Globus pallidus (tissue), 1 donor: Measurements from ENCODE around the gene IL16.
"Not testable (repeated sequence)": the region's sequence is repeated elsewhere in the genome, so short reads cannot be mapped to it uniquely, and the experiment has no call there.

ENCODE experiments used
- DNase-seq: peaks from one replicate; pipeline ENCODE4 v3.0.0-alpha.2; 2015; ENCODE audit warnings: low spot score

Gene IL16

GRCh38 chr15:81207987-81208386 is 11.3 kb downstream of the IL16 start:
- DNase-seq, result not testable (repeated sequence)

DNA sequence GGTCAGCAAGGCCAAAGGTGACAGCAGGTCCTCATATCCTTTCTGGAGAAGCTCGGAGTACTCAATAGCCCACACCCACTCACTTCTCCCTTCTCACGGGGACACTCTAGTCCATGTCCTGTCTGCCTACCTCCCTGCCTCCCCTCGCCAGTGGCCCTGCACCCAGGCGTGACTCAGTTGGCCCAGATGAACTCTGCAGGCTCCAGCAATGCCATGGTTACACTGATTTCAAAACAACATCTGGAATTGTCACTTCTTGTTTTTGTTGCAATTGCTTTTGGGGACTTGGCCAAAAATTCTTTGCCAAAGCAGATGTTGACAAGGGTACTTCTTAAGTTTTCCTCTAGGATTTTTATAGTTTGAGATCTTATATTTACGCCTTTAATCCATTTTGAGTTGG is 13.0 kb downstream of the IL16 start:
- DNase-seq, result no peak

GRCh38 chr15:81211376-81211775 is 14.7 kb downstream of the IL16 start:
- DNase-seq, result no peak

- DNase-seq, result no peak
Observed at GRCh38 chr15:81213982-81214381, 17.3 kb downstream of the IL16 start.

- no peak for DNase-seq
Observed at GRCh38 chr15:81215531-81215930, 18.9 kb downstream of the IL16 start.

GRCh38 chr15:81215983-81216382 is 19.3 kb downstream of the IL16 start:
- DNase-seq, result no peak

- no peak for DNase-seq
Observed at GRCh38 chr15:81216422-81216821, 19.7 kb downstream of the IL16 start.

- DNase-seq, result no peak
Observed at GRCh38 chr15:81221449-81221848, 24.8 kb downstream of the IL16 start.

GRCh38 chr15:81222007-81222406 is 25.3 kb downstream of the IL16 start:
- no peak for DNase-seq

DNA sequence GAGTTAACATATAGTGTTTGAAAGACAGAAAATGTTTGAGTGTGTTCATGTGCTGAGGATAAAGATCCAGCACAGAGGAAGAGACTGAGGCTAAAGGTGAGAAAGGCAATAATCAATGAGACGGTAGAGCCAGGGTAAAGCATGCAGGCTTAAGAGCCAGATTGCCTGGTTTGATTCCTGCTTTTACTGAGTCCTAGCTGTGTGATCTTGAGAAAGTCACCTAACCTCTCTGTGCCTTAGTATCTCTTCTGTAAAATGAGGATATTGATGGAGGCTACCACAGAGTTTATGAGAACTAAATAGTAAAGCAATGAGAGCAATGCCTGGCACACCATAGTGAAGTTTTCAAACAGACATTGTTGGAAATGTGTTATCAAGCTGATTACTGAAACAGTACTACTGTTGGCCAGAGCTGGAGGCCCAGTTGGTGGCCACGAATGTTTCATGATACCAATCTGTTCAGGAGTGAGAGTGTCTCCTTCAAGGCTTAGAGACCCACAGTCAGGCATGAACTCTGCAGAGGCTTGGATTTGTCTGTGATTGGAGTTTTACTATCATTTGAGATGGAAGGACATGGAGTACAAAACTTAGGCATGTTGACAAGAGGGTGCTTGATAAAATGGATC is 26.8 kb downstream of the IL16 start:
- no peak for DNase-seq

DNA sequence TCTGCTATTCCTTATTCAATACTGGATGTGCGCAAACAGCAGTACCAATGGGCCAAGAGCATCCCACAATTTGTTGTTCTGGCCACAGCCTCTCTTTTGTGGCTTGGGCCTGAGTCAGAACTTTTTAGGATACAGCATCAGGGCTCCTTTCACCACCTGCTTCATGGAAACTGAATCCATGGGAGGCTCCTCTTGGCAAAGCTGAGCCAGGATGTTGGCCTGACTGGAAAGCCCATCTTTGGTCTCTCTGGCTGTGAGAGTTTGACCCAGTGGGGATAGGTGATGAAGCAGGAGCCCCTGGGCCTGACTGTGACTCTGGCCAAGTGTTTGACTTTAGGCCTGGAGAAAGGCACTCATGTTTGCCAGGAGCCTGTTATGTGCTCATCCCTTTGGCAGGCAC is 27.6 kb downstream of the IL16 start:
- no peak for DNase-seq

- peak; percentile 43 for DNase-seq
Observed at GRCh38 chr15:81225161-81225671, 28.5 kb downstream of the IL16 start.

GRCh38 chr15:81227716-81228115 is 31.0 kb downstream of the IL16 start:
- DNase-seq, result no peak

DNA sequence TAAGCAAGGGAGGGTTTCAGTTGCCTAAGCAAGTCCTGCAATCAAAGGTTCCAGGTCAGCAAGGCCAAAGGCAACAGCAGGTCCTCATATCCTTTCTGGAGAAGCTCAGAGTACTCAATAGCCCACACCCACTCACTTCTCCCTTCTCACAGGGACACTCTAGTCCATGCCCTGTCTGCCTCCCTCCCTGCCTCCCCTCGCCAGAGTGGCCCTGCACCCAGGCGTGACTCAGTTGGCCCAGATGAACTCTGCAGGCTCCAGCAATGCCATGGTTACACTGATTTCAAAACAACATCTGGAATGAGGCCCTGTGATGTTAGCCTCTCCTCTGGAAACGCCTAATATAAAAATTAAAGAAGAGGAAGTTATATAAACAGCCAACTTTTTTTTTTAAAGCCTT is 32.9 kb downstream of the IL16 start:
- no peak for DNase-seq

DNA sequence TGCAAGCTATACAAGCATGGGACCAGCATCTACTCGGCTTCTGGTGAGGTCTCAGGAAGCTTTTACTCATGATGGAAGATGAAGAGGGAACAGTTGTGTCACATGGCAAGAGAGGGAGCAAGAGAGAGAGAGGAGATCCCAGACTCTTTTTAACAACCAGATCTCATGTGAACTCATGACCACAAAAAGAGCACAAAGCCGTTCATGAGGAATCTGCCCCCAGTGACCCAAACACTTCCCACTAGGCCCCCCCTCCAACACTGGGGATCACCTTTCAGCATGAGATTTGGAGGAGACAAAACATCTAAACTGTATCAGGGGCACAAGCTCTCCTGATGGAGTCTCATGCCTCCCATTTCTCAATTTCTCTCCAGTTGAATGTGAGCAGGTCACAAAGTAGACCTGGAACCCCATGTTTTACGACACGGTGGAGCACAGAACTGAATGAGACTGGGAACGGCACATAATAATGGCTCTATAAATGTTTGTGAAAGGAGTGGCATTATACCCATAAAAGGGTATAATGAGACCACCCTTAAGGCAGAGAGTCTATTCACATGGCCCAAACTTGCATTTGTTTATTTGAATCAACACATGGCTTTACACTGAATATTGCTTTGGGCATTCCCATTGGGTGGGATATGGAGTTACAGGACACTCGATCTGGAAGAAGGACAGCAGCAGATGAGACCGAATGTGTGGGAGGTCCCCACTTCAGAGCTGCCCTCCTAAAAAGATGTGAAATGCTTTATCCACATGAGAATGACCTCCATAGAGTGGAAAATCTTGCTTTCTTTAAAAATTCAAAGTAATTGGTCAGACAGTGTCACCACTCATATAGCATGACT is 38.8 kb downstream of the IL16 start:
- no peak for DNase-seq

GRCh38 chr15:81239190-81239589 is 42.5 kb downstream of the IL16 start:
- DNase-seq, result no peak

GRCh38 chr15:81242778-81243177 is 46.1 kb downstream of the IL16 start:
- no peak for DNase-seq

DNA sequence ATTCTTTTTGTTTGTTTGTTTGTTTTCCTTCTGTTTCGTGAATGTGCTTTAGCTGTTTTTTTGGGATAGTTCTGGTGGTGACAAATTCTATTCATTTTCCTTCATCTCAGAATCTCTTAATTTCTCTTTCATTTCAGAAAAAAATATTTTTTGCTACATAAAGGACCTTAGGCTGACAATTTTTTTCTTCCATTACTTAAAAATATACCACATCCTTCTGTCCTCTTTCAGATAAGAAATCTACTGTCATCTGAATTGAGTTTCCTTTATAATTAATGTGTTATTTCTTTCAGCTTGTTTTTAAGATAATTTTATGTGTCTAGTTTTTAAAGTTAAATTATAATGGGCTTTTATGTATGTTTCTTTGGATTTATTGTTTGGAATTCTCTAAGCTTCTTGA is 47.6 kb downstream of the IL16 start:
- no peak for DNase-seq

GRCh38 chr15:81253846-81254245 is 57.2 kb downstream of the IL16 start:
- DNase-seq, result no peak

DNA sequence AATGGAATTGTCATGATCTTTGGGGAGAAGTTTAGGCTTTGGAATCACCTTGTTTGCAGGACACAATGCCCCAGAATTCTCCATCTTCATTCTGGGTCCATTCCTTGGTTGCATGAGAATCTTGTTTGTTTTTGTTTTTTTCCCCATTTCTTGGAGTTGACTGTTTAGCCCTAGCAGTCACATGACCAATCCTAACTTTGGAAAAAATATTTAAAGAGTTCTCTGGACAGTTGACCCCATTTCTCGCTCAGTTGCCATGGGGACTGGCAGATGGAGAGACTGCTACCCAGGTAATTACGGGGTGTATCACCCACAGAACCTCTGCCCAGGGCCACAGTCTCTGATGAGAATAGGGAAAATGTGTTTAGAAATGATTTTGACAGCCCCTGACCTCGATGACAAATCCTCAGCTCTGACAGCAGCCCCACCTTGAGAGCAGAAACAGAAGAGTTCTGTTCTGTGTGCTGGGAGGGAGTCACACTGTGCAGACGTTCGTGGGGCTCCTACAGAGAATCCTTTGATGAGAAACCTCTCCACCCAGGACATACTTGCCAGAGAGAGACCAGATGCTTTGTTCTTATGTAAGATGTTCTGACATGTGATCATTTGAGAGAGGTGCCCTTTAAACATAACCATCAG is 57.7 kb downstream of the IL16 start:
- DNase-seq, result no peak

DNA sequence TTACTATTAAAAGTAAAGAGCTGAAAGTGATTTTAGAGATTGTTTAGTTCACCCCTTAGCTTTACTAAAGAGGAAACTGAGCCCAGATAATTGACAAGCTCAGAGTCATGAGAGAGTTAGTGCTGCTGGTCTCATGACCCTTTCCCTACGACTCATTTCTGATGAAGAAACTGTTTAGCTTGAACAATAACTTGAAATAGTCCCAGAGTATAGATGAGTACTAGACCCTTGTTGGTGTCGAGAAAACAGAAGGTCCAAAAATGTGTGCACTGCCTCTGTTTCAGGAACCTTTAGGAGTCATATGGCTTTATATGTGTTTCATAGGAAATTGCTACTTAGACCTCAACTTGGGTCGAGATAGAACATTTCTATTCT is 58.2 kb downstream of the IL16 start:
- no peak for DNase-seq

DNA sequence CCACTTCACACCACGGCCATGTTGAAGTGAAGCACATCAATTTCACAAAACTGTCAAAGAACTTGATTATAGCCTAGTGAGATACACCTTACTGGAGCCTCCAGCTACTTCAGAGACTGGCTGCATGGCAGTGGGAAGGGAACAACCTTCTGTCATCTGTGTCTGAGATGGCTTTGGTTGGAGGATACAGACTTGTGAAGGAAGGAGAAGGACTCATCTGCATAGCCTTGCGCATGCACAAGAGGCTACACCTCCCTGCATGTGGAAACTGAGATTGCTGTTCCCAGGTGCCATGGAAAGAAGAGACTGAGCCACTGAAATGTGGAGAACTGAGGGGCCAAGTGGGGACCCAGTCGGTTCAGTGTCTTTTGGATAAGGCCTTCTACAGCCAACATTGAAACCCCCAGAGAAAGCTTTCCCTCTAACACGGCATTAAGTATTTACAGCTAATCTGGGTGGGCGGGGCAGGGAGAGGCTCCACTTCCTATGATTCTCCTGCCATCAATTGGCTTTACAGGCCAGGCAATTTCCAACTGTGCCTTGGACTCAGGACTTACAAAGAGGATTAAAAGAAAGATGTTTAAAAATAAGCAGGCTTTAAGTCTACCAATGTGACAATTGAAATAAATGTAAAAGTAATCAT is 58.8 kb downstream of the IL16 start:
- DNase-seq, result no peak

- no peak for DNase-seq
Observed at GRCh38 chr15:81255958-81256320, 59.3 kb downstream of the IL16 start.
